Mucosa of stomach (tissue), 1 donor: ENCODE data around the gene DRC3.
A peak's percentile ranks its signal among the peaks of the same experiment; 100 is the strongest.

Source experiments
- H3K27me3 ChIP-seq: one replicate; pipeline ENCODE4 v1.7.0; 2013; ENCODE audit warnings: mild to moderate bottlenecking, low read length; ENCODE audit not compliant: control insufficient read depth, insufficient read depth
- H3K36me3 ChIP-seq: one replicate; pipeline ENCODE4 v1.7.0; 2013; ENCODE audit warnings: low read length; ENCODE audit not compliant: control insufficient read depth, insufficient read depth
- H3K4me1 ChIP-seq: one replicate; pipeline ENCODE4 v1.7.0; 2013; ENCODE audit warnings: mild to moderate bottlenecking, low read length; ENCODE audit not compliant: control insufficient read depth, insufficient read depth
- H3K4me3 ChIP-seq: one replicate; pipeline ENCODE4 v1.7.0; 2013; ENCODE audit warnings: low read length
- H3K9ac ChIP-seq: one replicate; pipeline ENCODE4 v1.7.0; 2013; ENCODE audit warnings: mild to moderate bottlenecking, low read length, moderate library complexity
- H3K9me3 ChIP-seq: one replicate; pipeline ENCODE4 v1.7.0; 2013; ENCODE audit warnings: mild to moderate bottlenecking, low read length, moderate library complexity; ENCODE audit not compliant: control insufficient read depth
- donor health status: Pancreatic carcinoma.

The DRC3 gene

GRCh38 chr17:17959520-17960361 lies 12.9 kb upstream of the DRC3 start:
- no peaks in the 10 kb centered on the region for H3K9me3 ChIP-seq
- H3K27me3 ChIP-seq = no peaks in the 10 kb centered on the region
- peaks cover 45% of the 10 kb centered on the region for H3K4me1 ChIP-seq
- no peaks in the 10 kb centered on the region for H3K36me3 ChIP-seq
- peak overlapping the region; percentile 8 for H3K9ac ChIP-seq
- H3K4me3 ChIP-seq = no peak overlapping the region

- H3K9ac ChIP-seq = no peak overlapping the region
- H3K36me3 ChIP-seq = no peaks in the 10 kb centered on the region
- no peak overlapping the region for H3K4me3 ChIP-seq
- H3K9me3 ChIP-seq = no peaks in the 10 kb centered on the region
- no peaks in the 10 kb centered on the region for H3K27me3 ChIP-seq
- peaks cover 45% of the 10 kb centered on the region for H3K4me1 ChIP-seq
Measured at GRCh38 chr17:17960500-17961030, 12.1 kb upstream of the DRC3 start.

- no peaks in the 10 kb centered on the region for H3K36me3 ChIP-seq
- no peak overlapping the region for H3K4me3 ChIP-seq
- peaks cover 28% of the 10 kb centered on the region for H3K4me1 ChIP-seq
- H3K27me3 ChIP-seq = no peaks in the 10 kb centered on the region
- no peaks in the 10 kb centered on the region for H3K9me3 ChIP-seq
- no peak overlapping the region for H3K9ac ChIP-seq
Measured at GRCh38 chr17:17963066-17963465, 9.6 kb upstream of the DRC3 start.

GRCh38 chr17:17963694-17964436 lies 8.8 kb upstream of the DRC3 start:
- no peaks in the 10 kb centered on the region for H3K9me3 ChIP-seq
- no peaks in the 10 kb centered on the region for H3K36me3 ChIP-seq
- no peak overlapping the region for H3K9ac ChIP-seq
- peaks cover 21% of the 10 kb centered on the region for H3K4me1 ChIP-seq
- H3K27me3 ChIP-seq = no peaks in the 10 kb centered on the region
- H3K4me3 ChIP-seq = no peak overlapping the region

GRCh38 chr17:17964710-17965109 lies 8.0 kb upstream of the DRC3 start:
- Histone ChIP-seq H3K9ac (no peak overlapping the region), H3K9me3 (no peaks in the 10 kb centered on the region), H3K36me3 (no peaks in the 10 kb centered on the region), H3K4me1 (peaks cover 14% of the 10 kb centered on the region), H3K4me3 (no peak overlapping the region), H3K27me3 (no peaks in the 10 kb centered on the region)

- peaks cover 9% of the 10 kb centered on the region for H3K4me1 ChIP-seq
Measured at GRCh38 chr17:17965152-17965721, 7.4 kb upstream of the DRC3 start.

GRCh38 chr17:17966399-17966798 lies 6.3 kb upstream of the DRC3 start:
- no peaks in the 10 kb centered on the region for H3K36me3 ChIP-seq
- H3K4me1 ChIP-seq = peaks cover 11% of the 10 kb centered on the region

More at GRCh38 chr17:17965152-17965721, 7.4 kb upstream of the DRC3 start:
- Histone ChIP-seq H3K36me3 (no peaks in the 10 kb centered on the region), H3K9me3 (no peaks in the 10 kb centered on the region), H3K9ac (no peak overlapping the region), H3K27me3 (no peaks in the 10 kb centered on the region), H3K4me3 (no peak overlapping the region)

GRCh38 chr17:17970699-17971430 lies 1.8 kb upstream of the DRC3 start:
- peaks cover 17% of the 10 kb centered on the region for H3K4me1 ChIP-seq
- no peaks in the 10 kb centered on the region for H3K36me3 ChIP-seq
- no peaks in the 10 kb centered on the region for H3K27me3 ChIP-seq
- H3K9me3 ChIP-seq = no peaks in the 10 kb centered on the region
- H3K9ac ChIP-seq = peak overlapping the region; percentile 86
- H3K4me3 ChIP-seq = peak overlapping the region; percentile 68

More at GRCh38 chr17:17966399-17966798, 6.3 kb upstream of the DRC3 start:
- Histone ChIP-seq H3K27me3 (no peaks in the 10 kb centered on the region), H3K4me3 (no peak overlapping the region), H3K9ac (no peak overlapping the region), H3K9me3 (no peaks in the 10 kb centered on the region)

GRCh38 chr17:17971431-17972125 lies 1.1 kb upstream of the DRC3 start:
- H3K9ac ChIP-seq = peak overlapping the region; percentile 86
- H3K9me3 ChIP-seq = no peaks in the 10 kb centered on the region
- peaks cover 17% of the 10 kb centered on the region for H3K4me1 ChIP-seq
- no peaks in the 10 kb centered on the region for H3K36me3 ChIP-seq
- H3K4me3 ChIP-seq = peak overlapping the region; percentile 68
- H3K27me3 ChIP-seq = no peaks in the 10 kb centered on the region

- Histone ChIP-seq H3K27me3 (no peaks in the 10 kb centered on the region), H3K36me3 (no peaks in the 10 kb centered on the region), H3K9ac (peak overlapping the region; percentile 15), H3K4me3 (peak overlapping the region; percentile 16), H3K4me1 (peaks cover 17% of the 10 kb centered on the region), H3K9me3 (no peaks in the 10 kb centered on the region)
Measured at GRCh38 chr17:17972952-17973254, 241 bp downstream of the DRC3 start.

- no peak overlapping the region for H3K4me3 ChIP-seq
- no peaks in the 10 kb centered on the region for H3K9me3 ChIP-seq
- no peaks in the 10 kb centered on the region for H3K27me3 ChIP-seq
- no peaks in the 10 kb centered on the region for H3K36me3 ChIP-seq
- peaks cover 22% of the 10 kb centered on the region for H3K4me1 ChIP-seq
- H3K9ac ChIP-seq = no peak overlapping the region
Measured at GRCh38 chr17:17975436-17975835, 2.8 kb downstream of the DRC3 start.
